Pulmonary artery endothelial cell (primary cell): Measurements from ENCODE around the gene TSPEAR. TPM values are rescaled to one million over a fixed set of nuclear protein-coding genes. Genes with fewer than 3 reads are reported as not detected.
A peak's percentile ranks its signal among the peaks of the same experiment; 100 is the strongest.
"Not testable (repeated sequence)": the region's sequence is repeated elsewhere in the genome, so short reads cannot be mapped to it uniquely, and the experiment has no call there.

ENCODE experiments used
- DNase-seq: peaks from one replicate; pipeline ENCODE4 v3.0.0-alpha.2; 2011; ENCODE audit warnings: low read depth, low spot score
- total RNA-seq: library from RNA; depleted of rRNA; stranded (reverse); fragments of >200 nt; gene quantifications from 2 replicates; pipeline ENCODE4 v1.2.3, GENCODE V29; 2014

TSPEAR gene
- total RNA-seq, 1 donor from 2014 or later: not detected

- no peak for DNase-seq
Observed at GRCh38 chr21:44492567-44493385, 218.6 kb downstream of the TSPEAR start.

GRCh38 chr21:44490816-44491215 lies 220.6 kb downstream of the TSPEAR start:
- no peak for DNase-seq

- DNase-seq: no peak
Observed at GRCh38 chr21:44490405-44490804, 221.0 kb downstream of the TSPEAR start.

- no peak for DNase-seq
Observed at GRCh38 chr21:44489962-44490361, 221.4 kb downstream of the TSPEAR start.

GRCh38 chr21:44487831-44488230 lies 223.5 kb downstream of the TSPEAR start:
- peak; percentile 10 for DNase-seq

- no peak for DNase-seq
Observed at GRCh38 chr21:44486302-44486701, 225.1 kb downstream of the TSPEAR start.

GRCh38 chr21:44485796-44486195 lies 225.6 kb downstream of the TSPEAR start:
- no peak for DNase-seq

- DNase-seq: no peak
Observed at GRCh38 chr21:44485254-44485793, 226.0 kb downstream of the TSPEAR start.

GRCh38 chr21:44484498-44485253 lies 226.7 kb downstream of the TSPEAR start:
- no peak for DNase-seq

- DNase-seq: no peak
Observed at GRCh38 chr21:44483288-44484237, 227.8 kb downstream of the TSPEAR start.

- DNase-seq: no peak
Observed at GRCh38 chr21:44482581-44483287, 228.6 kb downstream of the TSPEAR start.

- DNase-seq: no peak
Observed at GRCh38 chr21:44480200-44481053, 230.9 kb downstream of the TSPEAR start.

- DNase-seq: not testable (repeated sequence)
Observed at GRCh38 chr21:44479556-44480199, 231.7 kb downstream of the TSPEAR start.

GRCh38 chr21:44478801-44479167 lies 232.6 kb downstream of the TSPEAR start:
- no peak for DNase-seq

- DNase-seq: no peak
Observed at GRCh38 chr21:44478124-44478800, 233.1 kb downstream of the TSPEAR start.

- DNase-seq: no peak
Observed at GRCh38 chr21:44477712-44478111, 233.7 kb downstream of the TSPEAR start.

GRCh38 chr21:44477131-44477530 lies 234.2 kb downstream of the TSPEAR start:
- no peak for DNase-seq

GRCh38 chr21:44475266-44475845 lies 236.0 kb downstream of the TSPEAR start:
- DNase-seq: no peak
